ENCODE measurements around the gene SHH. TPM values are rescaled to one million over a fixed set of nuclear protein-coding genes. Genes with fewer than 3 reads are reported as not detected.

Gene SHH
- total RNA-seq, 1 experiment from 2014 or later = not detected

- Histone ChIP-seq H3K4me1 (ENCODE audit: insufficient read depth, low read length, poor library complexity, severe bottlenecking) (no peaks in the 10 kb centered on the region), H3K36me3 (ENCODE audit: insufficient read depth, low read length, poor library complexity, severe bottlenecking) (no peaks in the 10 kb centered on the region), H3K4me3 (ENCODE audit: low read depth, low read length, poor library complexity, severe bottlenecking) (no peak overlapping the region), H3K27ac (ENCODE audit: low read depth, low read length, poor library complexity, severe bottlenecking) (no peak overlapping the region), H3K27me3 (replicated peaks; ENCODE audit: insufficient read depth, low read depth, low read length, poor library complexity) (peaks cover 52% of the 10 kb centered on the region), H3K9me3 (ENCODE audit: low read depth, low read length, poor library complexity, severe bottlenecking) (no peaks in the 10 kb centered on the region)
- ChIA-PET POLR2A (ENCODE audit: low non-redundant PET) (no interaction called here), CTCF (no interaction called here)
- TF ChIP-seq CTCF (conservative IDR thresholded peaks at IDR 0.05; ENCODE audit: low read depth, low read length) (no peak), EZH2 (IDR thresholded peaks at IDR 0.05; ENCODE audit: borderline replicate concordance, low read depth, low read length, poor library complexity, severe bottlenecking) (no peak)
- no peak for DNase-seq (ENCODE audit: low spot score)
- BruUV-seq (replicated peaks) = no TSS peak
- intact Hi-C loops (cut with micrococcal nuclease; ENCODE audit: unreplicated experiment) = no loop called here
These were observed 18.9 kb upstream of the SHH start for GRCh38 chr7:155830961-155831806.

GRCh38 chr7:155829796-155830470 lies 17.7 kb upstream of the SHH start:
- no peaks in the 10 kb centered on the region for H3K9me3 ChIP-seq (ENCODE audit: low read depth, low read length, poor library complexity, severe bottlenecking)
- ChIA-PET CTCF (no interaction called here), POLR2A (ENCODE audit: low non-redundant PET) (no interaction called here)
- DNase-seq (ENCODE audit: low spot score) = no peak
- BruUV-seq (replicated peaks) = no TSS peak
- TF ChIP-seq EZH2 (IDR thresholded peaks at IDR 0.05; ENCODE audit: borderline replicate concordance, low read depth, low read length, poor library complexity, severe bottlenecking) (no peak), CTCF (conservative IDR thresholded peaks at IDR 0.05; ENCODE audit: low read depth, low read length) (no peak)
- H3K4me3 ChIP-seq (ENCODE audit: low read depth, low read length, poor library complexity, severe bottlenecking) = no peak overlapping the region
- peaks cover 60% of the 10 kb centered on the region for H3K27me3 ChIP-seq (replicated peaks; ENCODE audit: insufficient read depth, low read depth, low read length, poor library complexity)
- H3K4me1 ChIP-seq (ENCODE audit: insufficient read depth, low read length, poor library complexity, severe bottlenecking) = no peaks in the 10 kb centered on the region
- H3K27ac ChIP-seq (ENCODE audit: low read depth, low read length, poor library complexity, severe bottlenecking) = no peak overlapping the region
- no peaks in the 10 kb centered on the region for H3K36me3 ChIP-seq (ENCODE audit: insufficient read depth, low read length, poor library complexity, severe bottlenecking)
- intact Hi-C loops (cut with micrococcal nuclease; ENCODE audit: unreplicated experiment) = no loop called here

GRCh38 chr7:155825336-155825735 lies 13.1 kb upstream of the SHH start:
- POLR2A ChIA-PET (ENCODE audit: low non-redundant PET) = no interaction called here
- CTCF ChIA-PET = no interaction called here

More at GRCh38 chr7:155825336-155825735, 13.1 kb upstream of the SHH start:
- no TSS peak for BruUV-seq (replicated peaks)
- Histone ChIP-seq H3K36me3 (ENCODE audit: insufficient read depth, low read length, poor library complexity, severe bottlenecking) (no peaks in the 10 kb centered on the region), H3K27ac (ENCODE audit: low read depth, low read length, poor library complexity, severe bottlenecking) (no peak overlapping the region), H3K27me3 (replicated peaks; ENCODE audit: insufficient read depth, low read depth, low read length, poor library complexity) (peaks cover 46% of the 10 kb centered on the region), H3K4me1 (ENCODE audit: insufficient read depth, low read length, poor library complexity, severe bottlenecking) (no peaks in the 10 kb centered on the region), H3K4me3 (ENCODE audit: low read depth, low read length, poor library complexity, severe bottlenecking) (no peak overlapping the region), H3K9me3 (ENCODE audit: low read depth, low read length, poor library complexity, severe bottlenecking) (no peaks in the 10 kb centered on the region)
- intact Hi-C loops (cut with micrococcal nuclease; ENCODE audit: unreplicated experiment) = no loop called here
- no peak for DNase-seq (ENCODE audit: low spot score)
- TF ChIP-seq CTCF (conservative IDR thresholded peaks at IDR 0.05; ENCODE audit: low read depth, low read length) = no peak
- TF ChIP-seq EZH2 (IDR thresholded peaks at IDR 0.05; ENCODE audit: borderline replicate concordance, low read depth, low read length, poor library complexity, severe bottlenecking) = no peak
